ENCODE results near the gene PEAK3. TPM values are rescaled to one million over a fixed set of nuclear protein-coding genes. Genes with fewer than 3 reads are reported as not detected.

PEAK3 gene
- total and polyA plus RNA-seq, 9 of the 15 experiments (the other 6 are each of a cell fraction or from before 2014, with no cell fraction given) = 0.07 to 0.40 TPM; not detected in 7

GRCh38 chr19:2270157-2270422 lies 11.9 kb downstream of the PEAK3 start (continued):
- no peak for TF ChIP-seq ZNF57 (CRISPR knock-in tag; IDR thresholded peaks at IDR 0.05)
- no peak for TF ChIP-seq SIRT6 (IDR thresholded peaks at IDR 0.05; ENCODE audit: low read depth, low read length)
- no peak for TF ChIP-seq MTF1 (CRISPR knock-in tag; IDR thresholded peaks at IDR 0.05; ENCODE audit: borderline replicate concordance)
- no peak for TF ChIP-seq ETS1 (conservative IDR thresholded peaks at IDR 0.05; ENCODE audit: control insufficient read depth, low read depth, low read length)

- Histone ChIP-seq H3K27me3 (ENCODE audit: control insufficient read depth in 2 of 2, insufficient read depth in 2 of 2, low read length in 2 of 2) (no peaks in the 10 kb centered on the region), H3K4me2 (ENCODE audit: insufficient read depth, low read length) (peak overlapping the region; percentile 84; the same call in 1 of the 2 replicates), H3K4me3 (peak overlapping the region; percentile 91), H3K4me1 (replicated peaks in 1 of 2; ENCODE audit: control insufficient read depth in 2 of 2, insufficient read depth in 2 of 2, low read length in 2 of 2) (peaks cover 25 to 77% of the 10 kb centered on the region in 2 experiments), H4K20me1 (replicated peaks; ENCODE audit: control insufficient read depth, insufficient read depth, low read length) (peaks cover 47% of the 10 kb centered on the region), H3K36me3 (ENCODE audit: control insufficient read depth, insufficient read depth, low read length) (peaks cover 34% of the 10 kb centered on the region), H3K9me1 (ENCODE audit: control insufficient read depth, insufficient read depth, low read length) (peaks cover 5% of the 10 kb centered on the region), H3K9ac (ENCODE audit: insufficient read depth in 1 of 2, low read depth in 2 of 2, low read length in 2 of 2) (peak overlapping the region; percentile 92 to 98), H2AFZ (ENCODE audit: low read depth, low read length) (no peak overlapping the region; the same call in 1 of the 2 replicates), H3K27ac (ENCODE audit: extremely low read depth, low read depth, low read length) (peak overlapping the region; percentile 94), H3K79me2 (ENCODE audit: control insufficient read depth, insufficient read depth, low read length) (peaks cover 61% of the 10 kb centered on the region), H3K9me3 (replicated peaks; ENCODE audit: control insufficient read depth, insufficient read depth, low read depth, low read length) (no peaks in the 10 kb centered on the region)
- ChIA-PET CTCF (ENCODE audit: low intra/inter-chr PET ratio) (no interaction called here), POLR2A (interaction anchor here (0.5 to 7.0 kb wide), 17 partner anchors 8 to 304 kb away, joined by 3 to 86 read pairs (median 4); partner anchors contain the start of genes AMH, PEAK3 and PLEKHJ1)
- FAIRE-seq = peak; percentile 77
- in situ Hi-C loops (cut with MboI) = loop anchor here (5.0 kb wide), 1 partner anchor 32 kb away; the partner anchor contains the start of genes PLEKHJ1 and SF3A2
- peak; percentile 71 for ATAC-seq
- intact Hi-C loops (cut with micrococcal nuclease) = loop anchor here (10.0 kb wide), 1 partner anchor 105 kb away; the partner anchor contains the start of gene DOT1L
- under 1% methylated on average over 73 of the region's 103 CpGs for WGBS (ENCODE audit: insufficient coverage, low coverage, missing lambda C conversion rate)
- TSS peak; percentile 69 for BruUV-seq (replicated peaks)
- peak; percentile 94 to 100 (median 96) for DNase-seq (ENCODE audit: extremely low read depth in 1 of 4, low spot score in 3 of 4)
- TF ChIP-seq FOSL1 (tag; conservative IDR thresholded peaks at IDR 0.05) (peak; percentile 55; the same call in 1 of the 2 replicates), POU5F1 (IDR thresholded peaks at IDR 0.05; ENCODE audit: borderline replicate concordance, low read depth, low read length, partially characterized antibody) (no peak), SRSF7 (optimal IDR thresholded peaks at IDR 0.05; ENCODE audit: low read depth, low read length) (no peak), ZBTB26 (CRISPR knock-in tag; IDR thresholded peaks at IDR 0.05) (peak; percentile 81; the same call in 1 of the 2 replicates), ZKSCAN8 (CRISPR knock-in tag; IDR thresholded peaks at IDR 0.05) (no peak; the same call in 1 of the 2 replicates), ZNF280B (CRISPR knock-in tag; IDR thresholded peaks at IDR 0.05) (no peak), ZBED1 (IDR thresholded peaks at IDR 0.05) (peak; percentile 86), ETV5 (CRISPR knock-in tag; IDR thresholded peaks at IDR 0.05; ENCODE audit: low read depth) (no peak), GATAD2B (IDR thresholded peaks at IDR 0.05; ENCODE audit: borderline replicate concordance) (no peak), TBL1XR1 (IDR thresholded peaks at IDR 0.05; ENCODE audit: low read length in 2 of 2) (no peak; a peak in 1 of 4 replicates)
Measured at GRCh38 chr19:2269244-2270156, 12.5 kb downstream of the PEAK3 start.
